MM.1S (cell line): ENCODE data around the gene STK32B.

Experiments used
- DNase-seq: peaks from one replicate; pipeline ENCODE4 v3.0.0-alpha.2; 2015
- H2AFZ ChIP-seq: fragments of 300-600 bp; sonication (generic); 2 replicates; pipeline ENCODE4 v1.6.0; 2016; ENCODE audit warnings: antibody characterized with exemption, low read length
- H3F3A ChIP-seq: fragments of 300-600 bp; sonication (generic); 2 replicates; pipeline ENCODE4 v1.6.1; 2016; ENCODE audit warnings: mild to moderate bottlenecking, antibody characterized with exemption, low read length, moderate library complexity, mixed read lengths; ENCODE audit not compliant: insufficient read depth
- H3K27ac ChIP-seq: fragments of 300-600 bp; sonication (generic); 2 replicates; pipeline ENCODE4 v1.5.1; 2016; ENCODE audit warnings: mild to moderate bottlenecking, low read length
- H3K27me3 ChIP-seq: fragments of 300-600 bp; sonication (generic); replicated peaks from 2 replicates; pipeline ENCODE4 v1.6.0; 2016; ENCODE audit warnings: low read length; ENCODE audit not compliant: insufficient read depth
- H3K36me3 ChIP-seq: fragments of 300-600 bp; sonication (generic); replicated peaks from 2 replicates; pipeline ENCODE4 v1.6.1; 2016; ENCODE audit warnings: mild to moderate bottlenecking, low read length, mixed read lengths; ENCODE audit not compliant: insufficient read depth
- H3K4me1 ChIP-seq: fragments of 300-600 bp; sonication (generic); 2 replicates; pipeline ENCODE4 v1.6.1; 2016; ENCODE audit warnings: low read length, mixed read lengths
- H3K4me2 ChIP-seq: fragments of 300-600 bp; sonication (generic); 2 replicates; pipeline ENCODE4 v1.6.0; 2016; ENCODE audit warnings: low read depth, low read length
- H3K4me3 ChIP-seq: fragments of 300-600 bp; sonication (generic); 2 replicates; pipeline ENCODE4 v1.5.1; 2016; ENCODE audit warnings: low read length, mixed read lengths
- H3K79me2 ChIP-seq: fragments of 300-600 bp; sonication (generic); 2 replicates; pipeline ENCODE4 v1.6.1; 2016; ENCODE audit warnings: mixed run types, low read length, mixed read lengths
- H3K9ac ChIP-seq: fragments of 300-600 bp; sonication (generic); 2 replicates; pipeline ENCODE4 v1.6.1; 2016; ENCODE audit warnings: low read length, mixed read lengths
- H3K9me2 ChIP-seq: fragments of 300-600 bp; sonication (generic); replicated peaks from 2 replicates; pipeline ENCODE4 v1.6.1; 2016; ENCODE audit warnings: mild to moderate bottlenecking, low read length, mixed read lengths; ENCODE audit not compliant: insufficient read depth
- H3K9me3 ChIP-seq: fragments of 300-600 bp; sonication (generic); replicated peaks from 2 replicates; pipeline ENCODE4 v1.6.1; 2016; ENCODE audit warnings: mild to moderate bottlenecking, low read length, mixed read lengths; ENCODE audit not compliant: insufficient read depth
- H4K20me1 ChIP-seq: fragments of 300-600 bp; sonication (generic); 2 replicates; pipeline ENCODE4 v1.6.1; 2016; ENCODE audit warnings: mild to moderate bottlenecking, low read length, moderate library complexity, mixed read lengths; ENCODE audit not compliant: insufficient read depth
- EZH2 ChIP-seq: fragments of 300-600 bp; sonication (generic); optimal IDR thresholded peaks from 2 replicates; pipeline ENCODE3; 2017; ENCODE audit warnings: low read depth, mild to moderate bottlenecking, antibody characterized with exemption, low read length, mixed read lengths
- EZH2phosphoT487 ChIP-seq: fragments of 300-600 bp; sonication (generic); IDR thresholded peaks from 2 replicates; pipeline ENCODE4 v1.6.1; 2018; ENCODE audit warnings: antibody characterized with exemption, low read length
- TF ChIP-seq, protein P1 (sequence below): fragments of 300-600 bp; sonication (generic); IDR thresholded peaks from 2 replicates; pipeline ENCODE4 v1.5.1; 2016; ENCODE audit warnings: antibody characterized with exemption, low read length, mixed read lengths

STK32B gene

DNA sequence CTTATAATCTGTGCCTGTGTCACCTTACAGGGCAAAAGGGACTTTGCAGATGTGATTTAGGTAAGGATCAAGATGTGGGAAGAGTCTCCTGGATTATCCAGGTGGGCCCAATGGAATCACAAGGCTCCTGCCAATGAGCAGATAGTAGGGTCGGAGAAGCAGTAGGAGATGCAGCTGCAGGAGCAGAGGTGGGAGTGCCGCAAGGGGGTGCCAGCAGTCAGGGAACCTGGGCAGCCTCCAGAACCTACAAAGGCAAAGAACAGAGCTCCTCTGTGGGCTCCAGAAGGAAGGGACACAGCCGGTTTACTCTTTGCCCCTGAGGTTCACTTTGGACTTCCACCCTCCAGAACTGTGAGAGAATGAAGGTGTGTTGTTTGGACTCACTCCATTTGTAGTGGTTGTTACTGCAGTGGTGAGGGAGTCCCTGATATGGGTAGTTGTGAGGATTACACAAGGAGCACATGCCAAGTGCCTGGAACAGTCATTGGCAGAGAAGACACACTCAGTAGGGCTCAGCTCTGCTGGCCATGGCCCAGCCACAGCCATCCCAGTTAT lies 338.6 kb downstream of the STK32B start:
- H3K79me2 ChIP-seq, result no peaks in the 10 kb centered on the region
- TF ChIP-seq EZH2 (no peak), EZH2phosphoT487 (no peak)
- TF ChIP-seq, protein P1, sequence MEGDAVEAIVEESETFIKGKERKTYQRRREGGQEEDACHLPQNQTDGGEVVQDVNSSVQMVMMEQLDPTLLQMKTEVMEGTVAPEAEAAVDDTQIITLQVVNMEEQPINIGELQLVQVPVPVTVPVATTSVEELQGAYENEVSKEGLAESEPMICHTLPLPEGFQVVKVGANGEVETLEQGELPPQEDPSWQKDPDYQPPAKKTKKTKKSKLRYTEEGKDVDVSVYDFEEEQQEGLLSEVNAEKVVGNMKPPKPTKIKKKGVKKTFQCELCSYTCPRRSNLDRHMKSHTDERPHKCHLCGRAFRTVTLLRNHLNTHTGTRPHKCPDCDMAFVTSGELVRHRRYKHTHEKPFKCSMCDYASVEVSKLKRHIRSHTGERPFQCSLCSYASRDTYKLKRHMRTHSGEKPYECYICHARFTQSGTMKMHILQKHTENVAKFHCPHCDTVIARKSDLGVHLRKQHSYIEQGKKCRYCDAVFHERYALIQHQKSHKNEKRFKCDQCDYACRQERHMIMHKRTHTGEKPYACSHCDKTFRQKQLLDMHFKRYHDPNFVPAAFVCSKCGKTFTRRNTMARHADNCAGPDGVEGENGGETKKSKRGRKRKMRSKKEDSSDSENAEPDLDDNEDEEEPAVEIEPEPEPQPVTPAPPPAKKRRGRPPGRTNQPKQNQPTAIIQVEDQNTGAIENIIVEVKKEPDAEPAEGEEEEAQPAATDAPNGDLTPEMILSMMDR, result no peak

DNA sequence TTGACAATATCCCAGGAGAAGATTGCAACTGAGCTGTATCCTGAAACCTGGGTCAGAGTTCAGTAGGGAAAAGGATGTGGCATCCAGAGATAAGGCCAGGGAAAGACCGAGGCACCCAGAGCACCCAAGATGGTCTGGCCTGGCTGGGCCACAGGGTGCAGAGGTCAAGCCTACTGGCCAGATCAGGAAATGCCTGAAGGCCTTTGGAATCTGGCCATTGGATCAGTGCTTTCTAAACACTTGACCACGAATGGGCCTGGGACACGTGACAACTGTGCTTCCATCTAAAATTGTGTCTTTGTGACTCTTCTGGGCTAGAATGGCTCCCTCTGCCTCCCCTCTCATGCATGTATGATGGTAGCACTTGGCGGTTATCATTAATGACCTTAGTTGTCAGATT lies 340.2 kb downstream of the STK32B start:
- Histone ChIP-seq H3K4me3 (no peak overlapping the region), H3K36me3 (no peaks in the 10 kb centered on the region), H2AFZ (no peak overlapping the region), H3K9ac (no peak overlapping the region), H3K9me3 (no peaks in the 10 kb centered on the region), H3K9me2 (no peaks in the 10 kb centered on the region), H3K27ac (no peak overlapping the region), H3K4me1 (no peaks in the 10 kb centered on the region), H4K20me1 (no peaks in the 10 kb centered on the region), H3K27me3 (no peaks in the 10 kb centered on the region), H3K4me2 (no peak overlapping the region), H3K79me2 (no peaks in the 10 kb centered on the region), H3F3A (no peaks in the 10 kb centered on the region)
- TF ChIP-seq, protein P1, result no peak
- TF ChIP-seq EZH2, result no peak
- no peak for DNase-seq

More for the DNA sequence above, 338.6 kb downstream of the STK32B start:
- DNase-seq, result no peak
- Histone ChIP-seq H3K4me3 (no peak overlapping the region), H3K9ac (no peak overlapping the region), H3K27me3 (no peaks in the 10 kb centered on the region), H2AFZ (no peak overlapping the region), H3K4me2 (no peak overlapping the region), H4K20me1 (no peaks in the 10 kb centered on the region), H3F3A (no peaks in the 10 kb centered on the region), H3K27ac (no peak overlapping the region), H3K36me3 (no peaks in the 10 kb centered on the region), H3K4me1 (no peaks in the 10 kb centered on the region), H3K9me2 (no peaks in the 10 kb centered on the region), H3K9me3 (no peaks in the 10 kb centered on the region)

DNA sequence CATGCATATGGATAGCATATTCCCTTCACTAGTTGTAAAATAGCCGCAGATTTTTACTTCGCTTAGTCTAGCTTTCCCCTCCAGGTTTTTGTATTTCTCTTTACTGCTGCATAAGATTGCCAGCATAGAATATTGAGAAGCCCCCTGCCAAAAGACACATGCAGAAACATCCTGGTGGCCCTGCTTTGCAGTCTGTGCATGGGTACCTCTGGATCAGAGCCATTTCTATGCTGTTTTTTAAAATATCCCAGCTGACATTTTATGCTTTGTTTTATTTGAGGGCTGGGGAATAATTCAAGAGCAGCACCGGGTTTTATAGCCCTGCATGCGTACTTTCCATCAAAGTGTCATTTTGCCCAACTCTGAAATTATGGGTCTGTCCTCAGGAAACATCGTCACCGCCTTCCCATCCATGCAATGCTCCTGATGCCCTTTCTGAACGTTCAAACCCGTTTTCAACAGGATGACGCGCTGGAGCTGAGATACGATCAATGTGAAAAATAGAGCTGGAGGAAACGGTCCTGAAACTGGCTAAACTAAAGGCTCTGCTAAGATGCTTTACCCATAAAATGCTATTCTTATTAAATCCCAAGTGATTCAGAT lies 342.7 kb downstream of the STK32B start:
- H3K9me3 ChIP-seq, result no peaks in the 10 kb centered on the region
- H2AFZ ChIP-seq, result no peak overlapping the region
- H4K20me1 ChIP-seq, result no peaks in the 10 kb centered on the region
- H3K4me2 ChIP-seq, result no peak overlapping the region
- TF ChIP-seq, protein P1, result no peak
- TF ChIP-seq EZH2 (no peak), EZH2phosphoT487 (no peak)
- H3K79me2 ChIP-seq, result no peaks in the 10 kb centered on the region
- H3K4me1 ChIP-seq, result no peaks in the 10 kb centered on the region
- no peaks in the 10 kb centered on the region for H3K27me3 ChIP-seq
- H3K4me3 ChIP-seq, result no peak overlapping the region
- no peak for DNase-seq
- no peak overlapping the region for H3K9ac ChIP-seq
- H3K9me2 ChIP-seq, result no peaks in the 10 kb centered on the region
- H3K36me3 ChIP-seq, result no peaks in the 10 kb centered on the region
- H3F3A ChIP-seq, result no peaks in the 10 kb centered on the region
- no peak overlapping the region for H3K27ac ChIP-seq
